AML-193 (cell line): ENCODE results near the gene RNF227.

Source experiments
- DNase-seq, 2 experiments: peaks; one replicate each; lab custom pipeline; 2025; lab: John Stamatoyannopoulos, UW

Gene RNF227

DNA sequence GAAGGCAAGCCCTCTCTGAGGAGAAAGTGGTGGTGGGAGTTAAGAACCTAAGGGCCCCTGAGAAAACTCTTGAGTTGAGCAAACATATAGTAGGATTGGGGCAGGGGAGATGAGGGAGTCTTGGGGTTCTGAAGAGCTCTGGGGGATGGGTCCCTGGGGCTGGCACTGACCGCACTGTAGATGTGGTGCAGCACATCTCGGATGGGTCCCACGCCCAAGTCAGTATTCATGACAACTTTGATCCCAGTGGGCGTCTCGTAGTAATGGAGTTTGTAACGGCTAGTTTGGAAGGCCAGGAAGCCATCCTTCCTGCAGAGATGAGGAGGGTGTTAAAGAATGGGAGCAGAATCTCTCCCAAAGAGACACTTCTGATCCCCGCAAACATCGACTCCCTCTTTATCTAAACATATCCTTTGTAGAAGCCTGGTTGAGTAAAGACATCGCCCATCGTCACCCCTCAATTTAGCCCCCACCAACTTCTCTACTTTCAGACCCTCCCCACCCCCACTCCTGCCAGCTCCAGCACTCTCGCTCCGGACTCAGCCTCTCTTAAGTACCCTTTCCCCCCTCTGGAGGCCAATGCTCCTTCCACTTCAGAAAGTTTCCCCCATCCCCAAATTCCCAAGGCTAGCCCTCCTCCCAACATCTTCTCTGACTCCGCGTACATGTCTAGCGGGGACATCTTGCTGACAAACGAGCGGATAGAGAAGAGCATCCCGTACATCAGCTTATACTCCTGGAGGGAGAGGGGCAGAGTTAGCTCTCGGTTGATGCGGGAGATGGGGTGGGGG is 14.9 kb upstream of the RNF227 start:
- no peak for DNase-seq

- no peak for DNase-seq
Observed at GRCh38 chr17:7929158-7930023, 13.3 kb upstream of the RNF227 start, which contains the start of gene KCNAB3. Gene KCNAB3, minus strand, starts transcription at chr17:7929856. Its CDS starts 421 bp downstream, at chr17:7929435.

DNA sequence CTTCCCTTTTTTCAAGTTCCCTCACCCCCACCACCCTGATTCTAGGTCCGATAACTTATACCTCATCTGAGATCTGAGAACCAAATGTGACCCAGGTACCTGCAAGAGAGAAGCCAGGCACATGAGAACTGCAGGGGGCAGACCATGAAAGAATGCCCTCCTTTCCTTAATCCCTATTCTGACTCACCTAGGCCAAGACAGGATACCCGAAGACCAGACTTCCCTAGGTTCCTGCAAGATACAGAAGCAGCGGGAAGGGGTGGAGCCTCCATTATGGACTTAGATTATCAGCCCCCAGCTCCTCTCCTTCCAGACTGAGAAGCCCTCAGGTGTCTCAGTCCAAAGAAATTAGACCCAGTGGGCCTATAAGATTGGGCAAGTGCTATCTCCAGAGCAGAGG is 11.5 kb upstream of the RNF227 start:
- no peak for DNase-seq

GRCh38 chr17:7922845-7923628 is 6.9 kb upstream of the RNF227 start:
- no peak for DNase-seq

DNA sequence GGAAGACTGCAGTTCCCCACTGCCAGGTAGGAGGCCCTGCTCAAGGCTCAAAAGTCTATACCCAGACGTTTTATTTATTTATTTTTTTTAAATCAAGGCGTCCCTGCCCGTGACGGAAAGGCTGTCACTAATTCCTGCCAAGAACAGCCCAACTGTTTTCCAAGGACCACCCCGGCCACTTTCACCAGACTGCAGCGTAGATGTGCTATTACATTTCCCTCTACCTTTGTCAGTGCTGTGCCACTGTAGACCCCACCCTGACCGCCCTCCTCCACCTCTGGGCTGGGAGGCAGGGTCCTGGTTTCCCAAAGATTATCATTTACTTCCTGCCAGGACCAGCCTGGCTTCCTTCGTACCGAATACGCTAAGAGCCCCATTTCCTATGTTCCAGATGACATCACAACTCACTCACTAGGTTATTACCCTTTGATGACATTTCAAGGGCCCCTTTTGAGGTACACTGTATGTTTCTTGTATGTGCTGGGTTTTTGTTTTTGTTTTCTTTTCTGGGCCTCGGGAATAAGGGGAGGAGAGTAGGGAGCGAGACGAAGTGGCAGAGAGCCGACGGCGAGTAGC is 6.3 kb upstream of the RNF227 start:
- DNase-seq = no peak

GRCh38 chr17:7916808-7917207 is 719 bp upstream of the RNF227 start:
- DNase-seq = no peak

DNA sequence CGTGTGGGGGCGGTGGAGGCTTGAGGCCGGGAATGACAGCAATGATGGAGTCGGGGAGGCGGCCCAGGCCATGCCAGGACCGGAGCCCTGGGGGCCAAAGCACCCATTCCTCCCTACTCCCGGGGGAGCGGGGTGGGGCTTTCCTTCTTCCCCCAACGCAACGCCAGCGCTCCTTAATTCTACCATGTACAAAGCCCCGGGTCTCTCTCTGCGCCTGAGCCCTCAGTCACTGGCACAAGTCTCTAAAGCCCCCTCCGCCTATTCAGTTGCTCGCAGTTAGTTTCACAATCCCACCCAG is 245 bp upstream of the RNF227 start:
- no peak for DNase-seq

- no peak for DNase-seq
Observed at GRCh38 chr17:7915179-7915610, 894 bp downstream of the RNF227 start.

DNA sequence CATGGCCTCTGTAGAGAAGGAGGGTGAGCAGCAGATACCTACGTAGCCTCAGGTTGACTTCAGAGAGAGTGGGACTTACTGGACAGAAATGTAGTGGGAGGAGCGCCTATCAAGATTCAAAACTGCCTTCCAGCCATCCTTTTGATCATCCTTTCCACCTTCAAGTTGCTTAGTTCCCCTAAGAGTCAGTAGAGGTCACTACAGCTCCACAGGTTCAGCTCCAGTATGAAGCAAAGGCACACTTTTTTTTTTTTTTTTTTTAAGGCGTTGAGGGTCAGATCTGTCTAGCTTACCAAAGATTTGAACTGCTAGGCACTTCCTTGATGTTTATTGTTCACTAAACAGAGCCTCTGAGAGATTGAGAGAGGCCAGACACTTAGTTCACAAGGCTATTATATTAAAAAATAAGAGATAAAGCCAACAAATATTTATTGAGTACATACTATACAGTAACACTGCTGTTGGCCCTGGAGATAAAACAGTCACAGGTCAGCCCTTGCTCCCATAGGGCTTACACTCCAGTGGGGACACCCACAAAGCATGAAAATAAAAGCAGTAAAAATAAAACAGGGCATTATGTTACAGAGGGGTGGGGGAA is 3.1 kb downstream of the RNF227 start:
- peak; percentile 41 to 45 for DNase-seq

DNA sequence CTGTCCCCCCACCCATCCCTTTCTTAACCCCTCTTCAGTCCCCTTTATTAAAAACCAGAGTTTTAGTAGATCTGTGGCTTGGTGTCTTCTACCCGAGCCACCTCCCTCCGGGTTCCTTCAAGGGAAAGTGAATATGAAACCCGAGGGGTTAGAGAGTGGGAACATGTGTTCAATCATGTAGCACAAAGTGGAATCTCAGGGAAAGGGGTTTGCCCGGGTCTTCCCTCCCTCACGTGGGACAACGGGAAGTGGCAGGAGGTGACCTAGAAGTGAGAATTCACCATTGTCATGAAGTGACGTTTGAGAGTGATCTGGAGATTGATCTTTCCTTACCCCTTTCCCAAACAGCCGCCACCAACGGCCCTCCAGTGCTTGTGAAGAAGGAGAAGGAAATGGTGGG is 5.0 kb downstream of the RNF227 start:
- no peak for DNase-seq

GRCh38 chr17:7910711-7911110 is 5.4 kb downstream of the RNF227 start:
- no peak for DNase-seq

- DNase-seq = no peak
Observed at GRCh38 chr17:7910281-7910680, 5.8 kb downstream of the RNF227 start.

DNA sequence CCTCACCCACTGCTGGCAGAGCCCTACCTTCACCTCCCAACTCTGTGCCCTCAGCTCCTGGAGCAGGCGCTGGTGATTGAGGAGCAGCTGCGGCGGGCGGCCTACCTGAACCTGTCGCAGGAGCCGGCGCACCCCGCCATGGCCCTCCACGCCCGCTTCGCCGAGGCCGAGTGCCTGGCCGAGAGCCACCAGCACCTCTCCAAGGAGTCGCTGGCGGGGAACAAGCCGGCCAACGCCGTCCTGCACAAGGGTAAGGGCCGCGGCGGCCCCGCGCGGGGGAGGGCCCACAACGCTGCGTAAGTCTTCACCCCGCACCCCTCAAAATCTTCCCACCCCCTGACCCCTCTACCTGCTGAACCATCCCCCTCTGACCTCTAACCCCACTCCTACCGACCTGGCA is 7.0 kb downstream of the RNF227 start:
- no peak for DNase-seq

DNA sequence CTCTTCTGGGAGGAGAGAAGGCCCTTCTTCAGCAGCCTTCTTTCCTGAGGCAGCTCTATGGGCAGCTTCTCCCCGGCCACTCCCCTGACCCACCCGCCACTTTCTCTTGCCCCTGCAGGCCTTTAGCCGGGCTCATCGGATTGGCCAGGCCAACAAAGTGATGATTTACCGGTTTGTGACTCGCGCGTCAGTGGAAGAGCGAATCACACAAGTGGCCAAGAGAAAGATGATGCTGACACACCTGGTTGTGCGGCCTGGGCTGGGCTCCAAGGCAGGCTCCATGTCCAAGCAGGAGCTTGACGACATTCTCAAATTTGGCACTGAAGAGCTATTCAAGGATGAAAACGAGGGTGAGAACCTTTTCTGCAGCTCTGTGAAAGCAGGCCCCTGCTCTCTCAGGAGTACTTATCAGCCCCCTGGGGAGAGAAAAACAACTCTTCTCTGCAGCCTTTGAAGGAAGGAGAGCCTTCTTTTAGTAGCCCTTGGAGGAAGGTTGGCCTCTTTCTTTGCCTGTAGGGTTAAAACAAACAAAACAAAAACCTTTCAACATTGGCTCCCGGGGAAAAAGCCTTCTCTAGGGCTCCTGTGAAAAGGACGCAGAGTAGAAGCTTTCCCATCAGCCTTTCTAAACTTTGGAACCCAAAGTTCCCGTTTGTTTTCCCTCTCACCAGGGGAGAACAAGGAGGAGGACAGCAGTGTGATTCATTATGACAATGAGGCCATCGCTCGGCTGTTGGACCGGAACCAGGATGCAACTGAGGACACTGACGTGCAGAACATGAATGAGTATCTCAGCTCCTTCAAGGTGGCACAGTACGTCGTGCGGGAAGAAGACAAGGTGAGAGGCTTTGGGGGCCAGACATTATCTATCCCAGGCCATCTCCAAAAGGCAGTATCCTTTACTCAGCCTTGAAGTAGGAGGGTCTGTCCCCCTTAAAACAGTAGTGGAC is 12.7 kb downstream of the RNF227 start:
- no peak for DNase-seq

DNA sequence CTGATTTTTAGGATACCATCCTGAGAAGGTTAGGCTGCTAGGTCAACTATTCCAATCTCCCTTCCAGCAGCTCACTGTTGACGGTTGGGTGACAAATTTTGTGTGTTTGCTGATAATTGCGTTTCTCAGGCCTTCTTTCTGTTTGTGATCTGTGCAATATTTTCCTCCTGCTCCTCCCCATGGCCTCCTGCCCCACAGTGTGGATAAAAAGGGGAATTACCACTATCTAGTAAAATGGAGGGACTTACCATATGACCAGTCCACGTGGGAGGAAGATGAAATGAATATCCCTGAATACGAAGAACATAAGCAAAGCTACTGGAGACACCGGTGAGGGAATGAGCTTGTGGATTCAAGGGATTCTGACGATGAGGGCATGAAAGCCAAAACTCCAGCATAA is 18.3 kb downstream of the RNF227 start:
- DNase-seq = peak; percentile 13 to 19

DNA sequence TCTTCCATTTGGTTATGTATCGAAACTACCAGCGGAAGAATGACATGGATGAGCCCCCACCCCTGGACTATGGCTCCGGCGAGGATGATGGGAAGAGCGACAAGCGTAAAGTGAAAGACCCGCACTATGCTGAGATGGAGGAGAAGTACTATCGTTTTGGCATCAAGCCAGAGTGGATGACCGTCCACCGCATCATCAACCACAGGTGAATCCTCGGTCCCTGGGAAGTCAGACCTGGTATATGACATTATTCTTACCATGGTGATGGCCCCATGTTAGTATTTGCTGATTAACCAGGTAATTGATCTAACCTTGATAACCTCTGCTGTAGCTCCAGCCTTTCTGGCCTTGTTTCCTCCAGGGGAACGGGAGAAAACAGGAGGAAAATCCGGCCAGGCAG is 19.0 kb downstream of the RNF227 start:
- no peak for DNase-seq

GRCh38 chr17:7894866-7895265 is 21.2 kb downstream of the RNF227 start:
- no peak for DNase-seq

DNA sequence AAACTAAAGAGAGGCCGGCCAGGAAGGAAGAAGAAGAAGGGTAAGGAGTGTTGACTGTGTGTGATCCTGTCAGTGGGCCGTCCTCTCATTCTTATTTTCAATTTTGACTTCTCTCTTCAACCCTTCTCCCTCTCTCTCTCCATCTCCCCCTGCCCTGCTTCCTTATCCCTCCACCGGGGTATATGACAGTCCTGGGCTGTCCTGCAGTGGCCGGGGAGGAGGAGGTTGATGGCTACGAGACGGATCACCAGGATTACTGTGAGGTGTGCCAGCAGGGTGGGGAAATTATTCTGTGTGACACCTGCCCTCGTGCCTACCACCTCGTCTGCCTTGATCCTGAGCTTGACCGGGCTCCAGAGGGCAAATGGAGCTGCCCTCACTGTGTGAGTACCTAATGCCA is 21.9 kb downstream of the RNF227 start:
- DNase-seq = no peak

DNA sequence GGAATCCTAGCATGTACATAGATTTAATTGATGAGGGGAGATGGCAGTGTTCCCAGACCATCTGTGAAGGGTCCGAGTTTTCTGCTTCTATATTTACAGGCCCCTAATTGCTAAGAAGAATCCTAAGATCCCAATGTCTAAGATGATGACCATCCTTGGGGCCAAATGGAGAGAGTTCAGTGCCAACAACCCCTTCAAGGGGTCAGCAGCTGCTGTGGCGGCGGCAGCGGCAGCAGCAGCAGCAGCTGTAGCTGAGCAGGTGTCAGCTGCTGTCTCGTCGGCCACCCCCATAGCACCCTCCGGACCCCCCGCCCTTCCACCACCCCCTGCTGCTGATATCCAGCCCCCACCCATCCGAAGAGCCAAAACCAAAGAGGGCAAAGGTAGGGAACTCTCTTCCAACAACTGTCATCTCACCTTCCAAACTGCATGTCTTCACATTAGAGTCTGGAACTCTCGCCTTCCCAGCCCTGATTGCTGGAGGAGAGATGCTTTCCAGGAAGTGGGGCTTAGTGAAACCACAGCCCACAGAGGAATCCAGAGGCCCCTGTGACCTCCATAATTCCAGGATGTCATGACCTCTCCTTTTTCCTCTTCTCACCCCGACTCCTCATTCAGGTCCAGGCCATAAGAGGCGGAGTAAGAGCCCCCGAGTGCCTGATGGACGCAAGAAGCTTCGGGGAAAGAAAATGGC is 22.8 kb downstream of the RNF227 start:
- DNase-seq = no peak
